ENCODE data around the gene BTBD7. TPM values are rescaled to one million over a fixed set of nuclear protein-coding genes. Genes with fewer than 3 reads are reported as not detected.

The BTBD7 gene, protein sequence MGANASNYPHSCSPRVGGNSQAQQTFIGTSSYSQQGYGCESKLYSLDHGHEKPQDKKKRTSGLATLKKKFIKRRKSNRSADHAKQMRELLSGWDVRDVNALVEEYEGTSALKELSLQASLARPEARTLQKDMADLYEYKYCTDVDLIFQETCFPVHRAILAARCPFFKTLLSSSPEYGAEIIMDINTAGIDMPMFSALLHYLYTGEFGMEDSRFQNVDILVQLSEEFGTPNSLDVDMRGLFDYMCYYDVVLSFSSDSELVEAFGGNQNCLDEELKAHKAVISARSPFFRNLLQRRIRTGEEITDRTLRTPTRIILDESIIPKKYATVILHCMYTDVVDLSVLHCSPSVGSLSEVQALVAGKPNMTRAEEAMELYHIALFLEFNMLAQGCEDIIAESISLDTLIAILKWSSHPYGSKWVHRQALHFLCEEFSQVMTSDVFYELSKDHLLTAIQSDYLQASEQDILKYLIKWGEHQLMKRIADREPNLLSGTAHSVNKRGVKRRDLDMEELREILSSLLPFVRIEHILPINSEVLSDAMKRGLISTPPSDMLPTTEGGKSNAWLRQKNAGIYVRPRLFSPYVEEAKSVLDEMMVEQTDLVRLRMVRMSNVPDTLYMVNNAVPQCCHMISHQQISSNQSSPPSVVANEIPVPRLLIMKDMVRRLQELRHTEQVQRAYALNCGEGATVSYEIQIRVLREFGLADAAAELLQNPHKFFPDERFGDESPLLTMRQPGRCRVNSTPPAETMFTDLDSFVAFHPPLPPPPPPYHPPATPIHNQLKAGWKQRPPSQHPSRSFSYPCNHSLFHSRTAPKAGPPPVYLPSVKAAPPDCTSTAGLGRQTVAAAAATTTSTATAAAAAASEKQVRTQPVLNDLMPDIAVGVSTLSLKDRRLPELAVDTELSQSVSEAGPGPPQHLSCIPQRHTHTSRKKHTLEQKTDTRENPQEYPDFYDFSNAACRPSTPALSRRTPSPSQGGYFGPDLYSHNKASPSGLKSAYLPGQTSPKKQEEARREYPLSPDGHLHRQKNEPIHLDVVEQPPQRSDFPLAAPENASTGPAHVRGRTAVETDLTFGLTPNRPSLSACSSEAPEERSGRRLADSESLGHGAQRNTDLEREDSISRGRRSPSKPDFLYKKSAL
- total RNA-seq (24.5 and 25.8 TPM in 2 replicates), polyA plus RNA-seq (14.4 and 14.8 TPM in 2 replicates)

DNA sequence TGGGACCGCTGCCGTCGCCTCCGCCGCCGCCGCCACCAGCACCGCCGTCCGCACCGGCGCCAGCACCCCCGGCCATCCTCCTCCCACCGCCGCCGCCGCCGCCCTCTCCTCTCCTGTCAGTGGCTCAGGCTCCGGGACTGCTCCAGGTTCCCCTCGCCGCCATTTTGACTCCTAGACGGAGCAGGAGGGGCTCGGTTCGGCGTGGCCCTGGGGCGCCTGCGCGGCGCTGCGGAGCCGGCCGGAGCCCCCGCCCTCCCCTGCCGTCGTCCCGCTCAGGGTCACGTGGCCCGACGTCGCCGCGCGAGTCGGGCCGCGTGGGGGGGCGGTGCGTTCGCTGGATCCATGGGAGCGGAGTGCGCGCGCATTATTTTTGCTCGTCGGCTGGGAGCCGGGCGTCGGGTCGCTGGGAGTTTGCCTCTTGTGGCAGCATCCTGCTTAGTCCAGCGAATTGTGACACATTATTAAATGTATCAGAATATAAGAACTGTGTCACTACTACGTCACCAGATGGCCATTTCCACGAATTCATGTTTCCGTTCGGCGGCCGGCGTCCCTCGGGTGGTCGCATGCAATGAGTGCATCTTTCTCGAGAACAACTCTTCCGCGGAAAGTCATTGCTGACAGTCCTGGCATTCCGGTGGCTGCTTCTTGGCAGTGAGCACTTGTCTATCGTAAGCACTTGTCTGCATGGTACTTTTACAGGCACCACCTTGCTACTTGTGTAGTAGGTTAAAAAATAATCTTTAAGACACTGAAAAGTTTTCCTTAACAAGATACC lies at the start of gene BTBD7:
TSS of gene BTBD7 (minus strand) at position 184 of the 778 bp plus-strand sequence. CDS start 36,985 bp downstream, outside the sequence.
- H2AFZ ChIP-seq: peak within 1 kb of the TSS; percentile 70
- H4K20me1 ChIP-seq (ENCODE audit: insufficient read depth, poor library complexity, severe bottlenecking): peaks cover 29% of the 10 kb centered on the region
- H3K79me2 ChIP-seq: peaks cover 57% of the 10 kb centered on the region
- H3K36me3 ChIP-seq (replicated peaks; ENCODE audit: insufficient read depth, low read depth): no peaks in the 10 kb centered on the region
- peak; percentile 100 for DNase-seq (ENCODE audit: low spot score)
- no peaks in the 10 kb centered on the region for H3K27me3 ChIP-seq
- peak within 1 kb of the TSS; percentile 97 for H3K27ac ChIP-seq
- H3K4me2 ChIP-seq: peak within 1 kb of the TSS; percentile 83
- H3K9me3 ChIP-seq (ENCODE audit: low read depth): no peaks in the 10 kb centered on the region
- 1% methylated on average over 56 of the region's 74 CpGs for WGBS (ENCODE audit: low lambda C conversion rate, missing lambda C conversion rate)
- TF ChIP-seq EZH2phosphoT487 (IDR thresholded peaks at IDR 0.05; ENCODE audit: low read depth, severe bottlenecking, unreplicated experiment) (no peak), EZH2 (IDR thresholded peaks at IDR 0.05; ENCODE audit: borderline replicate concordance) (no peak)
- TF ChIP-seq, protein P1, sequence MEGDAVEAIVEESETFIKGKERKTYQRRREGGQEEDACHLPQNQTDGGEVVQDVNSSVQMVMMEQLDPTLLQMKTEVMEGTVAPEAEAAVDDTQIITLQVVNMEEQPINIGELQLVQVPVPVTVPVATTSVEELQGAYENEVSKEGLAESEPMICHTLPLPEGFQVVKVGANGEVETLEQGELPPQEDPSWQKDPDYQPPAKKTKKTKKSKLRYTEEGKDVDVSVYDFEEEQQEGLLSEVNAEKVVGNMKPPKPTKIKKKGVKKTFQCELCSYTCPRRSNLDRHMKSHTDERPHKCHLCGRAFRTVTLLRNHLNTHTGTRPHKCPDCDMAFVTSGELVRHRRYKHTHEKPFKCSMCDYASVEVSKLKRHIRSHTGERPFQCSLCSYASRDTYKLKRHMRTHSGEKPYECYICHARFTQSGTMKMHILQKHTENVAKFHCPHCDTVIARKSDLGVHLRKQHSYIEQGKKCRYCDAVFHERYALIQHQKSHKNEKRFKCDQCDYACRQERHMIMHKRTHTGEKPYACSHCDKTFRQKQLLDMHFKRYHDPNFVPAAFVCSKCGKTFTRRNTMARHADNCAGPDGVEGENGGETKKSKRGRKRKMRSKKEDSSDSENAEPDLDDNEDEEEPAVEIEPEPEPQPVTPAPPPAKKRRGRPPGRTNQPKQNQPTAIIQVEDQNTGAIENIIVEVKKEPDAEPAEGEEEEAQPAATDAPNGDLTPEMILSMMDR (IDR thresholded peaks at IDR 0.05; ENCODE audit: poor library complexity): peak; percentile 41
- no peaks in the 10 kb centered on the region for H3K9me2 ChIP-seq (replicated peaks; ENCODE audit: insufficient read depth)
- peaks cover 12% of the 10 kb centered on the region for H3K4me1 ChIP-seq (ENCODE audit: insufficient read depth)
- H3K4me3 ChIP-seq: peak within 1 kb of the TSS; percentile 65

DNA sequence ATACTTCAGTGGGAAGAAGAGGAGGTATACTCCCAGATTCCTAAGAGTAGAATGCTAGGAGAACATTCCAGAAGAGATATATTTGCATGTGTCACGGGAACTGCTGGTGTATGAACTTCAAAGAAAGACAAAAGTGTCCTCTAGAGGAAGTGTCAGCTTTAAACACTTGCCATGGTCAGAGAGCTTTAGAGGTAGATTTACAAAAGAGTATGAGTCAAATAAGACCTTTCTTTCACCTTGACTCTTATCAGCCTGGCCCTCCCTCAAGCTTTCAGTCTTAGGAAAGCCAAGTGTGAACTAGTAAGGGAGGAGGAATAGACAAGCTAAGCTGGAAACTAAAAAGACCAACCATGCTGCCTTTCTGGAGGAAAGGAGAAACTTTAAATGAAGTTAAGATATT lies 48.8 kb upstream of the BTBD7 start:
- peak; percentile 15 for DNase-seq (ENCODE audit: low spot score)
- no peaks in the 10 kb centered on the region for H3K9me2 ChIP-seq (replicated peaks; ENCODE audit: insufficient read depth)
- WGBS (ENCODE audit: low lambda C conversion rate, missing lambda C conversion rate): 71% methylated on average over 1 of the region's 1 CpG
- H4K20me1 ChIP-seq (ENCODE audit: insufficient read depth, poor library complexity, severe bottlenecking): no peaks in the 10 kb centered on the region
- H3K4me3 ChIP-seq: no peak overlapping the region
- no peaks in the 10 kb centered on the region for H3K79me2 ChIP-seq
- no peaks in the 10 kb centered on the region for H3K4me1 ChIP-seq (ENCODE audit: insufficient read depth)
- TF ChIP-seq, protein P1 (IDR thresholded peaks at IDR 0.05; ENCODE audit: poor library complexity): no peak
- TF ChIP-seq EZH2phosphoT487 (IDR thresholded peaks at IDR 0.05; ENCODE audit: low read depth, severe bottlenecking, unreplicated experiment) (no peak), EZH2 (IDR thresholded peaks at IDR 0.05; ENCODE audit: borderline replicate concordance) (no peak)
- H3K27me3 ChIP-seq: peaks cover 6% of the 10 kb centered on the region
- no peak overlapping the region for H3K27ac ChIP-seq
- H3K36me3 ChIP-seq (replicated peaks; ENCODE audit: insufficient read depth, low read depth): no peaks in the 10 kb centered on the region
- no peaks in the 10 kb centered on the region for H3K9me3 ChIP-seq (ENCODE audit: low read depth)
- no peak overlapping the region for H2AFZ ChIP-seq
- no peak overlapping the region for H3K4me2 ChIP-seq

DNA sequence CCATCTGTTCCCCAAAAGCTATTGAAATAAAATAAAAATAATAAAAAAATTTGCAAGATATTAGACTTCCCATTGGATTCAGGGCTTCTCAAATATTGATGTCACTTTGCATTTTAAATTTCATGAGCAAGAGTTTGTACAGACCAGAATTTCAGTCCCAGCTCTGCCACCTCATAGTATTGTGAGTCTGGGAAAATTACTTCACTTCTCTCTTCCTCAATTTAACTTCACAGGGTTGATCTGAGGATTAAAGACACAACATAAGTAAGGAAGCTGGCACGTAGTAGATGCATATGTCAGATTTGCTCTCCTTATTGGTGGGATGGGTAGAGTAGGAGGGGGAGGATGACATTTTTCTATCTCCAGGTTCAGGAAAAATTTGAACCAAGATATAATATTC lies 47.0 kb upstream of the BTBD7 start:
- Histone ChIP-seq H3K4me3 (no peak overlapping the region), H4K20me1 (ENCODE audit: insufficient read depth, poor library complexity, severe bottlenecking) (no peaks in the 10 kb centered on the region), H3K4me2 (no peak overlapping the region), H3K27ac (no peak overlapping the region), H3K79me2 (no peaks in the 10 kb centered on the region), H3K27me3 (peaks cover 6% of the 10 kb centered on the region), H3K36me3 (replicated peaks; ENCODE audit: insufficient read depth, low read depth) (no peaks in the 10 kb centered on the region), H2AFZ (no peak overlapping the region), H3K9me2 (replicated peaks; ENCODE audit: insufficient read depth) (no peaks in the 10 kb centered on the region), H3K4me1 (ENCODE audit: insufficient read depth) (no peaks in the 10 kb centered on the region), H3K9me3 (ENCODE audit: low read depth) (no peaks in the 10 kb centered on the region)
- TF ChIP-seq, protein P1 (IDR thresholded peaks at IDR 0.05; ENCODE audit: poor library complexity): no peak
- TF ChIP-seq EZH2 (IDR thresholded peaks at IDR 0.05; ENCODE audit: borderline replicate concordance) (no peak), EZH2phosphoT487 (IDR thresholded peaks at IDR 0.05; ENCODE audit: low read depth, severe bottlenecking, unreplicated experiment) (no peak)
- 71% methylated on average over 1 of the region's 1 CpG for WGBS (ENCODE audit: low lambda C conversion rate, missing lambda C conversion rate)
- DNase-seq (ENCODE audit: low spot score): no peak
